SKM-1 (cell line): ENCODE results near the gene PPDPF.

ENCODE experiments used
- DNase-seq: peaks from one replicate; lab custom pipeline; 2025; ENCODE audit not compliant: unreplicated experiment; lab: John Stamatoyannopoulos, UW

Gene PPDPF

DNA sequence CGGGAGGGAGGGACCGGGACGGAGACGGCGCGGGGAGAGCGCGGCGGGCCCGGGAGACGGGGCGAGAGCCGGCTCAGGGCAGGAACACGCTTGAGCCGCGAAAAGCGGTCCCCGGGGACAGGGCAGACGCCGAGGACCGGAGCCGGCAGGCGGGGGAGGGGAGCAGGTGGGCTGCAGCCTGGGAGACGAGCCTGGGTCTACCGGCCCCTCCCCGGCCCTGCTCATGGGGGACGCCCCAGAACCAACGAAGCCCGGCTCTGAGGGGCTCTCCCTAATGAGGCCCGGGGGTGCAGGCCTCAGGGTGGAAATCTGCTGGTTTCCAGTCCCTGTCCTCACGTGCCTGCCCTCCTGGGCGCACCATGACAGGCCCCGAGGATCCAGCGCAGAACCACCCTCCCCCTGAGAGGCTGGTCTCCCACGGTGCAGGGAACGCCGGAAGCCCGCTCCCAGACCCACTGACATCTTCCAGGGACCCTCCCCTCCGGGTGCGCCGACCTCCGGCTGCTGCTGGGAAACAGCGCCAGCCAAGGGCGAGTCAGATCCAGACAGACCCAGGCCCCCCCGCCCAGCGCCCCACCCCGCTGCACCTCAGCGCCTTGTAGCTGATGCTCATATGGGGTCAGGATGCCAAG lies 21.1 kb upstream of the PPDPF start:
- no peak for DNase-seq

DNA sequence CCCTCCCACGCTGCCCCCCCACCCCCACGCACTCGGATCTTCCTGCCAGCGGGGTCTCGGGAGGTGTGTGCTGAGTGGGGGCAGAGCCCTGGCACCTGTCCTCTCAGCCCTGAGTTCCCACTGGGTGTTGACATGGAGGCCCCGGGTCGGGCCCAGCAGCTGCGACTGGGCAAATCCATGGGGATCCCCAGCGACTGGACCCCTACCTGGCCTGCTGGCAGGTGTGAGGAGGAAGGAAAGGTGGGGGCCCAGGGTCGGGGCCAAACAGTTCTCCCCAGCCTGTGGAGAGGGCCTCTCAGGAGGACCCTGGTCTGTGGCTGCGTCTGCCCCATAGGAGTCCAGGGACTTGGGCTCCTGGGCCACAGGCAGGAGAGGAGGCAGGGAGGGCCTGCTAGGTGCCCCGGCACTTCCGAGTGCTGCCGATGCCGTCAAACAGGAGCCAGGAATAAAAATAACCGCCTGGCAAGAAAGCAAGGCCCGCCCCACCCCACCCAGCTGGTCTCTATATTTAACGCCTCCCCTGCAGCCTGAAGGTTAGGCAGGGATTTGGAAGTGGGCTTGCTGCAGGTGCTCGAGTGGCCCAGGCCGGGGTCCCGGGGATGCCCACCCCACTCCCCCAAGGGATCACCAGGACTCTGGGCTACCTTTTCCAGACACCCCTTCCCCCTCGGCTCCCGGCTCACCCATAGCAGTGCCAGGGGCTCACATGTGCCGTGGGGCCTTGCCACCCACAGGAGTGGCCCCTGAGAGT lies 20.2 kb upstream of the PPDPF start:
- no peak for DNase-seq

DNA sequence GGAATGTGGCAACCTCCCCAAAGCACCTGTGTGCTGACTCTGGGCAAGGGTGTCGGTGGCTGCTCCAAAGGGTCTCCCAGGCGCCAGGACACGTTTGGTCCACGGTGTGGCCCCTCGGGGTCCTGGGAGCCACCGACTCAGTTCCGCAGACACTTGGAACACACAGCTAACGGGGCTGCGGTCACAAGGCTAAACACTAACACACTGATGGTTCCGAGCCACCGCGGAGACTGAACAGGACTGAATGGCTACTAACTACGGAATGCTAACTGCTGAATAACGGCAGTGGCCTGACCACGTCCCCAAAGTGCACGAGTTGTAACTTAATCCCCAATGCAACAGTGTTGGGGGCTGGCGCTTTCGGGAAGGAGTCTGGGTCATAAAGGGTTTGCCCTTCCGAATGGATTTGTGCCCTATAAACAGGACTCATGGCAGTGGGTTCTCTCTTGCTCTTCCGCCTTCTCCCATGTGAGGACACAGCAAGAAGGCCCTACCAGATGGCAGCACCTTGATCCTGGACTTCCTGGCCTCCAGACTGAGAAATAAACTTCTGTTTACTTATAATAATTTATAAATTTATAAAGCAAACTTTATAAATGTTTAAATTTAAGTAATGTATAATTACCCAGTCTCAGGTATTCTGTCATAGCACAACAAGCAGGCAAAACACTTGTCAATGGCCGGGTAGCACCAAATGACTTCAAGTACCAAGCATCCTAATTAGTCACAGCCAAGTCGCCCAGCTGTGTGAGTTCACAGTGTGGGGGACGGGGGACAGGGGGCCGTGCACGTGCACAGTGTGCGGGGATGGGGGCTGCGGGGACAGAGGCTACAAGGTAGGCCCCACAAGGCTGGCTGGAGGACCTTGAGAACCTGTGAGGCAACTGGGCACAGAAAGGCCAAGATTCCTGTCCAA lies 19.4 kb upstream of the PPDPF start:
- DNase-seq, result no peak

GRCh38 chr20:63501818-63502670 lies 18.5 kb upstream of the PPDPF start:
- DNase-seq, result no peak

DNA sequence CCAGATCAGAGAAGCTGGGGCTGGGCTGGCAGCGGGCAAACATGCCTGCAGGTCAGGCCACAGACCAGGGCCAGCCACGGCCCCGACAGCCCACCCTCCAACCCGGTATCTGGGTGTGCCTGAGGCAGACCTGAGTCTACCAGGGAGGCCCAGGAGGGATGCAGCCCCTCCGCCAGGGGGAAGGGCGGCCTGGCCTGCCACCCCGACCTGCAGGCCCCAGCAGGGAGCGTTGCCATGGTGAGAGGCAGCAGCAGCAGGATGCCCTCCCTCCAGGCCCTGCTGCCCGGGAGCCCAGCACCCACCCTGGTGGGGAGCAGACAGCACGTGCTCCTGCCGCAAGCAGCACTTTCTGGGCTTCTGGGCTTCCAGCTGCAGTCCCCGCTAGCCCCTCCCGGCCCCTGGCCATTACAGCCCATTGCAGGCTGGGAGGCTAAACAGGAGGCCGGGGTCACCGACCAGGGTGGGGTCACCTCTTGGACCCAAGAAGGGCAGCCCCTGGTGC lies 17.8 kb upstream of the PPDPF start:
- DNase-seq, result no peak

- DNase-seq, result no peak
These were observed 17.0 kb upstream of the PPDPF start for GRCh38 chr20:63503524-63503923.

GRCh38 chr20:63504642-63505041 lies 15.9 kb upstream of the PPDPF start:
- no peak for DNase-seq

- no peak for DNase-seq
These were observed 15.3 kb upstream of the PPDPF start for GRCh38 chr20:63505281-63505680.

DNA sequence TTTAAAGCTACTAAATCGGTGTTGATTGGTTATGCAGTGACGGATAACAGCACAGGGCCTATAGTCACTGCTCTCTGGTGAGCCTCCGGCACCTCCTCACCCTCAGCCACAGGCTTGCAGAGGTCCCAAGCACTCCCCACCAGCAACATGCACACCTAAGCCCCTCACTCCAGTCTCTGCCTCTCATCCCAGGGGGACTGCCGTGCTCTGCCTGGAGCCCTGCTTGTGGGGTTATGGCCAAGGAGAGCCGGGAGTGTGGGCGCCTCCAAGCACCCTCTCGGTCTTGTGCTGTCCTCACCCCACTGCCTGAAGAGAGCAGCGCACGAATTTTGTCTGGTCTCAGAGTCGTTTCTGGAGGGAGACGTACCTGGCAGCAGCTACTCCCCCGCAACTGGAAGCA lies 14.8 kb upstream of the PPDPF start:
- DNase-seq, result no peak

DNA sequence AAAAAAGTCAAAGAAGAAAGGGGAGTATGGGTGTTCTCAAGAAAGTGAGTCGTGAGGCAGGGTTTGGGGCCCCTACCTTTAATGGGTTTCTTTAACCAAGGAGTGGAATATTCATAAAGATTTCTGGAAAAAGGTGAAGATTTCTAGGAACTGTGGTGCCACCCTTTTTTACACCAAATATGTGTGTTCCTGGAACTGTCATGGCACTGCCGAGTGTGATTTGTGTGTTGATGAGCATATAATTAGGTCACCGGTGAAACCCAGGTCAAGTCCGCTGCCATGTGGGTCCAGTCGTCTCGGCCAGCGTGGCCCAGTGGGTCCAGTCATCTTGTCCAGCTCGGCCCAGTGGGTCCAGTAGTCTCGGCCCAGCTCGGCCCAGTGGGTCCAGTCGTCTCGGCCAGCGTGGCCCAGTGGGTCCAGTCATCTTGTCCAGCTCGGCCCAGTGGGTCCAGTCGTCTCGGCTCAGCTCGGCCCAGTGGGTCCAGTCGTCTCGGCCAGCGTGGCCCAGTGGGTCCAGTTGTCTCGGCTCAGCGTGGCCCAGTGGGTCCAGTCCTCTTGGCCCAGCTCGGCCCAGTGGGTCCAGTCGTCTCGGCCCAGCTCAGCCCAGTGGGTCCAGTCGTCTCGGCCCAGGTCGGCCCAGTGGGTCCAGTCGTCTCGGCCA lies 13.4 kb upstream of the PPDPF start:
- DNase-seq, result no peak

- DNase-seq, result no peak
These were observed 12.3 kb upstream of the PPDPF start for GRCh38 chr20:63508072-63508768.

- DNase-seq, result no peak
These were observed 11.4 kb upstream of the PPDPF start for GRCh38 chr20:63509088-63509564.

GRCh38 chr20:63513207-63513606 lies 7.4 kb upstream of the PPDPF start:
- DNase-seq, result no peak

GRCh38 chr20:63514520-63514919 lies 6.0 kb upstream of the PPDPF start:
- peak; percentile 15 for DNase-seq

DNA sequence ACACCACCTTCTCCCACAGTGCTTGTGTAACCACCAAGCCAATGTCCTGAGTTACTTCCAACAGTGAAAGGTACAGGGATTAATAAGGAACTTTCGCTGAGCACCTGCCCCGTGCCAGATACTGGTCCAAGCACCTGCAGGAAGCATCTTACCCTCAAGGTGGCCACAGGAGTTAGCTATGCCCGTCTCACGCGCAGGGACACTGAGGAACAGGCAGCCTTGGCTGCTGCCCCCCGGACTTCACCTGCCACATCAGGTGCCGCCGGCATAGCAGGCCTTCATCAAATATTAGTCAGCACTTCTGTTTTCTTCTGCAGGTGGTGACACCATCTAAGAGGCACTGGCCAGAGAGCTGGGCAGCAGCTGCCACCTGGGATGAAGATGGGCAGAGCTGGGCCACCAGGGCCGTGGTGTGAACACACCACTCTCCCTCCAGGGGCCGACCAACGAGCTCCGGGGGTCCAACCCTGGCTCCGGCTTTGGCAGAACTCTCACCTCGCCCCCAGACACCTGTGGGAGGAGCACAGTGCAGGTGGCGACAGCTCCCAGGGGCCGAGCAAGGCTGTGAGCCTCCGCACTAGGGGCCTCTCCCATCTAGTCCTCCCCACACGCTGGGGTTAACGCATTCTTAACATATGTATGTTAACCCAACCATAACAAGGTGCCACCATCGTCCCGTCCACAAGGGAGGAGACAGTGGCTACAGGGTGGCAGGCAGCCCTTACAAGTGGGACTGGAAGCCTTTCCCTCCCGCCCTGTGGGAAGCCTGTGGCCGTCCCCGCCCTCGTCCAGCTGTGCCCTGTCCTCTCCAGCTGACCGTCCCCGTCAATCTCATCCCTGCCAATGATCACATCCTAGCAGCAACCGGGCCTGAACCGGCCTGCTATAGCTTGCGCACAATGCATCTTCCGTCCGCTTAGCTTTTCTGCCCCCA lies 2.9 kb upstream of the PPDPF start:
- DNase-seq, result no peak

GRCh38 chr20:63518351-63518861 lies 2.2 kb upstream of the PPDPF start:
- DNase-seq, result no peak

- DNase-seq, result no peak
These were observed 1.5 kb upstream of the PPDPF start for GRCh38 chr20:63518946-63519667.
